Ramos (cell line): ENCODE measurements around the gene PRLR.

Experiments used
- in situ Hi-C: fragments of 300-500 bp; cut with MboI; formaldehyde crosslinking; loops from one replicate; pipeline ENCODE4 v1.14.3; 2022; ENCODE audit warnings: low sequenced_read_pairs; ENCODE audit not compliant: unreplicated experiment

PRLR gene

DNA sequence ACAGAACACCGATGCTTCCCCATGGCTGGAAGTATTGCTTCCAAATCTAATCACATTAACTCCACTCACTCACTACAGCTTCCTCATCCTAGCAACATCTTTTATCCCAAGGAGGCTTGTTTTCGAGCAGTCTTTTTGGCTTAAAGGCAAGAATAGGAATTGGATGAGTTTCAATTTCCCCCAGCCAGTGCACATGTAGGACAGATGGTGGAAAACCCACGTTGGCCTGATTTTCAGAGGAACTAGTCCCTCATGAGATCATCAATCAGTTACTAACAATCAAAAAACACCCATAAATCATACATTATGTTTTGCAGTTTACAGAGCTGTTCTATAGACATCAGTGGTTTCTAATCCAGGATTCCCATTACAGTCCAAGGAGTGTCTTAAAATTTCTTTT is 134.1 kb downstream of the PRLR start:
- in situ Hi-C loops = loop anchor here (10.0 kb wide), 1 partner anchor 849 kb away; no protein-coding TSS in a partner anchor

DNA sequence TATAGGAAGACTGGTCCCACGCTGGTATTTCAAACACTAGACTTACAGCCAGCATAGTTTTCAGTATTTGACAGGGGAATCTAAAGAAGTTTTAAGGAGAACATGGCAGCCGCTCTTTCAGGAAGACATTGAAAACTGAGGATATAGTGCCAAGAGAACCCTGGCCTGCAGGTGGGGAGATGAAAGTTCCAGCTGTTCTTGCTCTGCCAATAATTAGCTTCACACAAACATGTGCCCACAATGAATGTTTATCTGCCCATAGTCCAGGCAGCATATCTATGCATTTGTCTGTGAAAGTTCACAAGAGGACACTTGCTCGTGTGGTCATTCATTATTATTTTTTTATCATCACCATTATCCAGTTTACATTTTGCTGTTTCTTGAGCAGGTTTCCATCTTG is 134.9 kb downstream of the PRLR start:
- in situ Hi-C loops = loop anchor here (10.0 kb wide), 1 partner anchor 849 kb away; no protein-coding TSS in a partner anchor

DNA sequence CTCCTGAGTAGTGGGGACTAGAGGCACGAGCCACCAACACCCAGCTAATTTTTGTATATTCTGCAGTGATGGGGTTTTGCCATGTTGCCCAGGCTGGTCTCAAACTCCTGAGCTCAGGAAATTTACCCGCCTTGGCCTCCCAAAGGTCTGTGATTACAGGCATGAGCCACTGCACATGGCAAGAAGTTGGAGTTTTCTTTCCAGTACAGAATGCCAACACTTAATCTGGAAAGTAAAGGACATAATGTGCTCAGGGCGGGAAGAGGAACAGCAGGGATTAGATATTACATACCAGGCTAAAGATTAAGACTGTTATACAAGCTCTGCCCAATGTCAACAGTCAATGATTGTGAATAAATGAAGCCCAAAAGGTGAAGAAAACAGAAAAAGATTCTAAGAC is 135.3 kb downstream of the PRLR start:
- in situ Hi-C loops = loop anchor here (10.0 kb wide), 1 partner anchor 850 kb away; no protein-coding TSS in a partner anchor

DNA sequence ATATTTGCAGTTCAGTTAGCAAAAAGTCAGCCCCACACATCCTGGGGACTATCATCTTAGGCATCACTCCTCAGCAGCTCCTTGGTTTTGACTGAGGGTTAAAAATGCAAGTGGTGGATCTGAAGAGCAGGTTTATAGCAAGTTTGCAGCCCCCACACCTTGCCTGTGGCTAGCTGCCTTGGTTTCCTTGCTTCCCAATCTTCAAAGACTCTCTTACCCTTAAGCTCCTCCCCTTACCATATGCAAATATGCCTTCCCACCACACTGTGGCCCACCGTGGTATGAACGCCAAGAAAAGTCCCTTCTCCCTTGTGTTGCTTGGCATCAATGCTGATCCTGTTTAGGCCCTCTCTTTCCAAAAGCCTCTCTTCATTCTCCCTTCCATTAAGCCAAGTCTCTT is 137.6 kb downstream of the PRLR start:
- in situ Hi-C loops = loop anchor here (10.0 kb wide), 1 partner anchor 852 kb away; no protein-coding TSS in a partner anchor

DNA sequence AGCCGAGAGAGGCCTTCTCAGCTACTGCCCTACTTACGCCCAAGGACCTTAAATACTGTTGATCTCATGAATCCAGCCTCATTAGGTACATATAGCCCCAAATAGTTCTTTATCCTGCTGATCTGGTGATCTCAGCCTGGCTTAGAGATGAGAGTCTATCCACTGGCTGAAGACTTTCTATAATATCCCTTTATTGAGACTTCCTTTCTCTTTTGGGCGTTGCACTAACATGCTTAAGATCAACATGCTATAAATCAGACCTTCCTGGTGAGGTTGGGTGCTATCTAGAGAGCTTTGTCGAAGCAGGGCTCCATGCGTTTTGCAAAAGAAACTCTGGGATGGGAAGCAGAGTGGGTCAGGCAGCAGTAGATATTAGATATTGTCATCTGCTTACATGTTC is 138.6 kb downstream of the PRLR start:
- in situ Hi-C loops = loop anchor here (10.0 kb wide), 1 partner anchor 853 kb away; no protein-coding TSS in a partner anchor

DNA sequence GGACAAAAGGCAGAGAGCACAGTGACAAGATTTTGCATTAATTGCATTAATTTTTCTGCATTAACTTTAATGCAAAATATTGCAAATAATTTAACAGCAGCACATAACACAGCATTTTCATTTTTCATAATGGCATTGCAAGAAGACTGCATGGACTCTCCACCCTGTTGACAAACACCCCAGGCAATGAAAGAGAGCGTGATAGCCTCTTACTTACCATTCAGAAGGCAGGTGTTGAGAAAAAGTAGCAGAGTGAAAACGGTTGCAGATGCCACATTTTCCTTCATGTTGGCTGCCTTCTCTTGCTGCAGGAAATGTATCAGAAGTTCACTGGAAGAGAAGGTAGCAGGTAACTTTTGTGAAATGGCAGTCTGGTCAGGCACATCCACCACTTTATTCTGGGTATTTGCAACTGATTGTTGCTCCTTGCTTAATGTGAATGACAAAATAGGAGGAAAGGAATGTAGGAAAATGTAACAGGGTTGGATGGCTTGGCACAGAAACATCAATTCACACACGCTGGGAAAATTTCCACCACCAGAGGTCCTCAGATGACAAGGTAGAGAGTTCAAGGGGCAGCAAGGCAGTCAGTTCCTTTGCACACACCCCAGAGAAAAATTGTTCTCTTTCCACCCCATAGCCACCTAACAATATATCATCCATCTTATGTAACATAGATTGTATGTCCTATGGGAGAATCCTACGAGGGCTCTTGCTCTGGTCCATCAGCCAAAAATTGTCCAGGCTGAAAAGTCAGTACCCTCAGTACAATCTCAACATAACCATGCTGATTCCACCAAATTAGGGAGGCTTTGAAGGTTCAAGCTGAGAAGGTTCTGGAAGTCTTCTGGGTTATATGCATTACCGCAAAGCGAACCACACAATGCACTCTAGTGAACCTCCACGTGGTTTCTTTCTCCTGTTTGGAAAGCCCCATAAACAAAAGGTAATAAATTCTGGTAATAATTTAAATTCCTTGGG is 140.7 kb downstream of the PRLR start:
- in situ Hi-C loops = loop anchor here (10.0 kb wide), 1 partner anchor 855 kb away; no protein-coding TSS in a partner anchor

DNA sequence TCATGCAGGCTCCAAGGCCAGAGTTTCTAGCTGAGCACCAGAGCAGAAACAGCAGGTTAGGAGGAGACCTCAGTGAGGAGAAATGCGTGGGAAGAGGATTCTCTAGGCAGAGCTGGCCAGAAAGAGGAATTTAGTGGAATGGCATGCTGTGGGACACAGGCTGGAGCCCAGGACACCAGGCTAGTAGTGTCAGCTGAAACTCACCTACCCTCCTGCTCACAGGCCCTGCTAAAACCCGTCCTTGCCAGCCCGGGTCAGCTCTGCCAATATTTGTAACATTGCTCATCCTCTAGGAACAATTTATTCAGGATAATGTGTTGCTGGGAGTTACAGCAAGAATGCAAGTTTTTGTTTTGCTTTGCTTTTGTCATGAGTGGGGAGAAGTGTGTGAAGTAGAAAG is 142.3 kb downstream of the PRLR start:
- in situ Hi-C loops = no loop called here

DNA sequence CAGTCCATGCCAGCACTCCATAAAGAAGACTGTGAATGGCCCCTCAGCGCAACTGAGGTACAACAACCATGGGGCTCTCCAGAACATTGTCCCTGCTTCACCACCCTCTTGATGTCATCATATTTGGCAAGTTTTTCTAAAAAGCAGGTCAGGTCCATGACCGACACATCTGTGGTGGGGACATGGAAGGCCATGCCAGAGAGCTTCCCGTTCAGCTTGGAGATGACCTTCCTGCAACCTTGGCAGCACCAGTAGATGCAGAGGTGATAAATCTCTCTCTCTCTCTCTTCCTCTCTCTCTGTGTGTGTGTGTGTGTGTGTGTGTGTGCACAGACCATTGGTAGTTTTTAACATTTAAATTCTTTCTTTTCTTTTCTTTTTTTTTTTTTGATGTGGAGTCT is 147.1 kb downstream of the PRLR start:
- in situ Hi-C loops = no loop called here

DNA sequence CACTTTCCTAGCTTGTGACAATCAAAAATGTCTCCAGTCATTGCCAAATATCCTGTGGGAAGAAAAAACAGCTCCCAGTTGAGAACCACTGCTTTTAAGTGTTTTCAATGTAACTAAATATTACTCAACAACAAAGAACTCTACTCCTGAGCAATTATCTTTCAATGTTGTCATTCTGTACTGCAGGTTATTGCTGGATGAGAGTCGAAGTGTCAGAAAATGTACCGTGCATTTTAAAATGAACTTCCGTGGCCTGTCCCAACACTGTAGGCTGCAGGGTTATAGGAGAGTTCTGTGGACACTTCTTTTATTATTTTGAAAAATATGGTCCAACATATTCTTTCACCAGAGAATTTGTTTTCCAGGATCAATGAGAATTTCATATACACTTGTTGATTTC is 147.8 kb downstream of the PRLR start:
- in situ Hi-C loops = no loop called here

DNA sequence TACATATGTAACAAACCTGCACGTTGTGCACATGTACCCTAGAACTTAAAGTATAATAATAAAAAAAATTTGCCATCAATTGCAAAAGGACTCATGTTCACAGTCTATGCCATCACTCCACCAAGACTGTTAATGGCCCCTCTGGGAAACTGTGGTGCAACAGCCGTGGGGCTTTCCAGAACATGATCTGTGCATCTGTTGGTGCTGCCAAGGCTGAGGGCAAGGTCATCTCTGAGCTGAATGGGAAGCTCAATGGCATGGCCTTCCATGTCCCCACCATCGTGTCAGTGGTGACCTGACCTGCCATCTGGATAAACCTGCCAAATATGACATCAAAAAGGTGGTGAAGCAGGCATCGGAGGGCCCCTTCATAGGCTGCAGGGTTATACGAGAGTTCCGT is 149.2 kb downstream of the PRLR start:
- in situ Hi-C loops = no loop called here

DNA sequence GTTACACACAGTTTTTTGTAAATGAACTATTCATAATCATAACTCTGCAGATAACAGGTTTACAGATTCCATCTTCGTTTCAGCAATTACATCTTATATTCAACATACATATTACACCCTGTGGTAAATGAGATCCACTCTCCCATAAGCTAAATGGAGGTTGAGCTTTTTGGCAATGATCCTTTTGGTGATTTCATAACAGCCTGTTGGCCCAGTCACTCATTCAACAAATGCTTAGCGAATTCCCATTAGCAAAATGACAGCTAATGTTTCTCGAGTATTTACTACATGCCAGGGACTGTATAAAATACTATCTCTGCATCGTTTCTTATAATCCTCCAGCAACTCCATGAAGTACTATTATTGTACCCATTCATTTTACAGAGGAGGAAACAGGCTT is 157.1 kb downstream of the PRLR start:
- in situ Hi-C loops = no loop called here

DNA sequence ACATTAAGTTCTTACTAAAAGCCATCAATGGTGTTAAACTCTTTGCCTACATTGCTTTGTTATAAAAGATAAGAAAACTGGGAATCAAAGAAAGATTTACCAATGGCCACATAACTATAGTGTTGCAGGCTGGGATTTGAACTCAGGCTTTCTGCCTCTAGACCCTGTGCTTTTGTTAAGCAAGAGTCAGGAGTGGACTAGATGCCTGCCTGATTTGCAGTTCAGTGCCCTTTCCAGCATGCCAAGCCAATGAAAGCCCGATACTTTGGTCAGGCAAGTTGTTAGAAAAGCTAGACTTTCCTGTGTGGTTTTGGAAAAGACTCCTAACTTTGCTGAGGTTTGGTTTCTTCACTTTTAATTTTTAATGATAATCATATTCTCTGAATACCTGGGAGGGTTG is 161.1 kb downstream of the PRLR start:
- in situ Hi-C loops = no loop called here

DNA sequence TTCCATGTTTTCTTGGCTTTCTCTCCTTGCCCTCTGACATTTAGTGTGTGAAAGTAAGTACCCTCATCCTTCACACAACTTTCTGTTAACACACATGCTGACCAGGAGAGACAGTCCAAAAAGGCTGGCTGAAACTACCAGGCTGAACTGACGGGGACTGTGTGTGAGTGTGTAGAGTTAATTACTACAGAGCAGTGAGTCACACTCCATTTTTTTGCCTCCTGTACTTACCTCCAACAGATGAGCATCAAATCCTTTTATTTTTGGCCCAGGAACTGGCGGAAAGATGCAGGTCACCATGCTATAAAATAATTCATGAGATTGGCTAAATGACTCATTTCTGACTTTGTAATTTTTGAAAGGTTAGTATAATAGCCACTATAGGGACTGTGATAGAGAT is 162.3 kb downstream of the PRLR start:
- in situ Hi-C loops = no loop called here

DNA sequence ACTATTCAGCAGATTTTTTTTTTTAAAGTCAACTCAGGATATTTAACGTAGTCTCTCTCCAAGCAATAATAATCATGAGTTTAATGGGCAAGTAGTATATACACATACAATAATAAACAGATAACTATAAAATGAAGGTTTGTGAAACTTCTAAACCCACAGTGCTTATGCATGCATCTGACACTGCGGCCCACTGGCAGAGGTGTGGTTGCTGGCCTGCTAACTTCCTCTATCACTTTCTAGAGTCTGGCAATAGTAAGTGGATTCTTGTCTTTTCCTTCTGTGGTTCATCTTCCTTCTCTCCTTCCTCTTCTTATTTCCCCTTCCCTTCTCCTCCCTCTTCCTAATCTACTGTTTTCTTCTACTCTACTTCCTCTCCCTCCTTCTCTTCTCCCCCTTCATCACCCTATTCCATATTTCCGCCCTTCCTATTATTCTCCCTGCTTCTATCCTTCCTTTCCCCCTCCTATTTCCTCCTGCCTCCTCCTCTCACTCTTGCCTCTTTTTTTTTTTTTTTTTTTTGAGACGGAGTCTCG is 164.0 kb downstream of the PRLR start:
- in situ Hi-C loops = no loop called here

DNA sequence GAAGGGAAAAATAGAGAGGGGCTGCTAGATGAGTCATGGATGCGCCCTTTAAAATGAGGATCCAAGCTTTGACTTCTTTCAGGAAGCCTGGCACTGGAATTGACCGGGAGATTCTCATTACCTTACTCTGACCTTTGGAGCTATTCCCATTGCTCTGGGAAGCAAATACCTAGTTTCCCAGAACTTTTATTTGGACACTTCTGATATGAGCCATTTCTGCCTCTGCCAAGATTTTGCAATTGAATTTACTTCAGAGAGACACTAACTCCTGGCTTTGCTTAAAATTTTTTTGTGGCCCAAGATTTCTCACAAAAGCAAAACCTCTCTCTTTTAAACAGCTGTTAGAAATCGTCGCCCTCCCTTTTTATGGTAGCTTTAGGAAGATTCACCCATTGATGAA is 166.9 kb downstream of the PRLR start:
- in situ Hi-C loops = no loop called here

DNA sequence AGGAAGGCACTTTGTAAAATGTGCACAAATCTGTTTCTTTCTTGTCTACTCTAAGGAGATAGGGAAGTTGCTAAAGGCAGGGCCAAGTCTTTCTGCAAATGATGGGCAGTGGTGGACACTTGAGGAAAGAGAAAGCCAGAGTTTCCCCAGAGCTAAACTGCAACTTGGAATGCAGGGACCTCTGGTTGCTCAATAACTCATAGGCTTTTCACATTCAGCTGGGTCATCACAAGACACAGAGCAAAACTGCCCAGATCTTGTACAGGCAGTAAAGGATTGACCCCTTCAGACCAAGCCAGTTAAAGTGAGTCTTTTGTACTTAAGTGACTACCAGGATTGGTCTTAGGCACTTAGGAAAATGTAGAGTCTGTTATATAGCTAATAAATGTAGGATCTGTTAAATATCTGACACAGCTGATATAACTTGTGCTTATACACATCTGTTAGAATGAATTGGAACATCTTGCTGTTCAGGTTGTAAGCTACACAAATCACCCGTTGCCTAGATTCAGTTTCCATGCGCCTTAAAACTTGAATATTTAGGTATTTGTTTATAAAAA is 169.0 kb downstream of the PRLR start:
- in situ Hi-C loops = no loop called here

DNA sequence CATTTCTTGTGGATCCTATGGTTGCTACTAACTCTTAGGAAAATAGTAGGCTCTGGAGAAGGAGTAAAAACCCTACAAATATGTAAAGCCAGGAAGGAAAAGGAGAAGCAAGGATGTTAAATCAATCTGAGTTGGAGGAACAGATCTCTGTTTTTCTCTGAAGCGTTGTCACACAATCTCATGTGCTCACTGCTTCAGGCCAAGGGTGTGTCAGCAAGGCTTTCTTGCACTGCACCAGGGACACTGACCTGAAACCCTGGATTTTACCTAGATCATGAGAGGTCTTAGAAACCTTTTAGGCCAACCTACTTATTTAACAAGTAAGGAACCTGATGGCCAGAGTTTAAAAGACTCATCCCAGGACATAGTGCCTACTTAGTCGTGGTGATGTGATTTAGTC is 170.1 kb downstream of the PRLR start:
- in situ Hi-C loops = no loop called here

DNA sequence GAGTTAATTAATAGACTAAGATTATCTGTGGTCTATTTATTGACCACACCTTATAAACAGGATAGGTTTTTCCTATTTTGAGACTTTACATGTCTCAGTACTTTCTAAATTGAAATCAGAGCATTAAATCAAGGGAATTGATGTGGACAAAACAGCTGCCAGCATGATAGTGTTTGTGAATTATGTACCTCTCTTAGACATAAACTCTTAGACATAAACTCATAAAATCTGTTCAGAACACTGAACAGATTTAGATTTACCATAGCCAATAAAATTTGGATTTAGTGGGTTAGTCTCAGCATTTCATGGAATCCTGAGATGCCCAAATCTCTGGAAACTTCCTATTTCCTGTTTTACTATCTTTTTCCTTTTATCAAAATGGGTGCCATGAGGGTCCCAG is 171.0 kb downstream of the PRLR start:
- in situ Hi-C loops = no loop called here

DNA sequence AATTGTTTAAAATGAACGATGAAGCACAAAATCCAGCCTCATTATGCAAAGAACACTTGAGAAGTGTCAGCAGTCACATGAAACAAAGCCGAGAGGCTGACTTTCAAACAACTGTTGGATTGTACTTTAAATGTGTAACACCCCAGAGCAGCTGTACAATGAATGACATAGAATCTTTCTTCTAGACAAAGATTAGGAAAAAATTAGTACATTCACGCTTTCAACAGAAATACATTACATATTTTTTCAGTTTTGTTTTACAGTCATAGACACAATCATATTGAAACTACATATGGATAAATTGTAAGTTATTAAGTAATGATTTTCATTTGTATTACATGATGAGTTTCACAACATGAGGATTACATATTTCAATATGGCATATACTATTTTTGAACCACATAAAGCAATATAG is 171.9 kb downstream of the PRLR start:
- in situ Hi-C loops = no loop called here

DNA sequence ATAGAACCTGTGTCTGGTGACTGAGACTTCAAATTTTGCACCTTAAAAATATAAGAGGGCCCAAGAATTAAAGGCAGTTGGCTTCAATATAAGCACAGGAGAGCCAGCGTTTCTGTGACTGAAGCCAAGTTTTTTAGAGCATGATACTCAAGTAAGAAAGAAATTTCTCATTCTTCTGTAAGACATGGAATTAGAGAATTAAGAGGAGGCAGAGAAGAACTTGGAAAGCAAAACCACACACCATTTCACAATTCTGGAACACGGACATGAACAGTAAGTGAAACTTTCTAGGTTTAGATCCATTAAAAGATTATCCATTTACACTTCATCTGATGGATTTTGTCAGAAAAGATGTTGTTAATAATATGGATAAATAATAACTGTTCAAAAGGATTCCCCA is 173.6 kb downstream of the PRLR start:
- in situ Hi-C loops = no loop called here

DNA sequence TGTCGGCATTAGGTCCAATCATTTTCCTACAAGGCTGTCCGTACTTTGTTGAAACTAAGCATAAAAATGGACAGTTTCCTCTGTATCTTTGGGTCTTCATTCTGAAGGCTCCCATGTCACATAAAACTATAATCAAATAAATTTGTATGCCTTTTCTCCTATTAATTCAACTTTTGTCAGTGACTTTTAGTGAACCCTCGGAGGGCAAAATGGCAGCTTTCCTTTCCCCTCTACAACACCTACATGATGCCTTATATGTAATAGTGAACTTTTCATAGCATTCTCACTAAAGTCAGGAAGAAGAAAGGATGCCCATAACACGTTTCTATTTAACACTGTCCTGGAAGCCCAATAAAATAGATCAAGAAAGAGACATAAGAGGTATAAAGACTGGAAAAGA is 177.4 kb downstream of the PRLR start:
- in situ Hi-C loops = no loop called here
